ENCODE data around the gene TFF2.

- peak; percentile 77 to 84 (median 81) for TF ChIP-seq CTCF (optimal IDR thresholded peaks at IDR 0.05 in 1 of 3, IDR thresholded peaks at IDR 0.05 in 1 of 3, conservative IDR thresholded peaks at IDR 0.05 in 1 of 3; ENCODE audit: extremely low read depth in 1 of 3, insufficient read depth in 2 of 3, low read length in 3 of 3)
- TF ChIP-seq EZH2 (IDR thresholded peaks at IDR 0.05; ENCODE audit: low read length), result no peak
These were observed 30.7 kb upstream of the TFF2 start for GRCh38 chr21:42381347-42381984.

Measured in keratinocyte (primary cell).